ENCODE measurements around the gene NTRK3.

DNA sequence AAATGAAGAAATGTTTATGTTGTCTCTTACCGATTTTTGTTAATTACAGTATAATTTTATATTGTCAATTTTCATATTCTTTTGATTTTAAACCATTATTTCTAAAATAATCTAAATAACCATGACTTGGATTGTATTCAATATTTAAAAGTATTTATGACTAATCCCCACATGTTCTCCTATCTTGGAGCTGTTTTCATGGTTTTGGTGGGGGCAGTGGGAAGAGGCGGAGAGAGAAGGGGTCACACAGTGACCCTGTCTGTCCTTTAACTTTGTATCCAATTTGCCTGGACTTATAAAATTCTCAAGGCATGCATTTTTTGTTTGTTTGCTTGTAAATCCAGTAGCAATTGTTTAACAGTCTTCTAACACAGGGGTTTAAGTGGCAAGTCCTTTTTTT is 407.4 kb downstream of the NTRK3 start:
- TF ChIP-seq, protein P1, sequence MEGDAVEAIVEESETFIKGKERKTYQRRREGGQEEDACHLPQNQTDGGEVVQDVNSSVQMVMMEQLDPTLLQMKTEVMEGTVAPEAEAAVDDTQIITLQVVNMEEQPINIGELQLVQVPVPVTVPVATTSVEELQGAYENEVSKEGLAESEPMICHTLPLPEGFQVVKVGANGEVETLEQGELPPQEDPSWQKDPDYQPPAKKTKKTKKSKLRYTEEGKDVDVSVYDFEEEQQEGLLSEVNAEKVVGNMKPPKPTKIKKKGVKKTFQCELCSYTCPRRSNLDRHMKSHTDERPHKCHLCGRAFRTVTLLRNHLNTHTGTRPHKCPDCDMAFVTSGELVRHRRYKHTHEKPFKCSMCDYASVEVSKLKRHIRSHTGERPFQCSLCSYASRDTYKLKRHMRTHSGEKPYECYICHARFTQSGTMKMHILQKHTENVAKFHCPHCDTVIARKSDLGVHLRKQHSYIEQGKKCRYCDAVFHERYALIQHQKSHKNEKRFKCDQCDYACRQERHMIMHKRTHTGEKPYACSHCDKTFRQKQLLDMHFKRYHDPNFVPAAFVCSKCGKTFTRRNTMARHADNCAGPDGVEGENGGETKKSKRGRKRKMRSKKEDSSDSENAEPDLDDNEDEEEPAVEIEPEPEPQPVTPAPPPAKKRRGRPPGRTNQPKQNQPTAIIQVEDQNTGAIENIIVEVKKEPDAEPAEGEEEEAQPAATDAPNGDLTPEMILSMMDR (IDR thresholded peaks at IDR 0.05; ENCODE audit: borderline replicate concordance, extremely low read depth, low read length, poor library complexity, severe bottlenecking): no peak
- no peak for TF ChIP-seq EZH2 (IDR thresholded peaks at IDR 0.05; ENCODE audit: borderline replicate concordance, low read depth, low read length, severe bottlenecking)
